ENCODE results near the gene ENG.
A peak's percentile ranks its signal among the peaks of the same experiment; 100 is the strongest.
"Not testable (repeated sequence)": the region's sequence is repeated elsewhere in the genome, so short reads cannot be mapped to it uniquely, and the experiment has no call there.

ENG gene

GRCh38 chr9:127790094-127790855, 64.2 kb downstream of the ENG start:
- no peak for DNase-seq

GRCh38 chr9:127789179-127789578, 65.3 kb downstream of the ENG start:
- no peak for DNase-seq

GRCh38 chr9:127788337-127789011, 66.0 kb downstream of the ENG start:
- peak; percentile 32 to 49 for DNase-seq

- no peak for DNase-seq
Measured at GRCh38 chr9:127786773-127787104, 67.7 kb downstream of the ENG start.

GRCh38 chr9:127785933-127786772, 68.3 kb downstream of the ENG start, which contains the start of gene CDK9:
CDK9 (plus strand) TSS chr9:127786034; CDS start chr9:127786149, 115 bp downstream.
- peak; percentile 91 to 92 for DNase-seq

GRCh38 chr9:127785023-127785932, 69.2 kb downstream of the ENG start:
- peak; percentile 87 for DNase-seq

- DNase-seq, result peak; percentile 50 to 60
Measured at GRCh38 chr9:127783111-127784008, 71.1 kb downstream of the ENG start.

GRCh38 chr9:127781806-127782205, 72.7 kb downstream of the ENG start:
- DNase-seq, result no peak

- DNase-seq, result not testable (repeated sequence)
Measured at GRCh38 chr9:127780909-127781308, 73.5 kb downstream of the ENG start.

- no peak for DNase-seq
Measured at GRCh38 chr9:127780126-127780885, 74.2 kb downstream of the ENG start.

GRCh38 chr9:127779136-127779981, 75.1 kb downstream of the ENG start:
- DNase-seq, result peak; percentile 63 to 69

GRCh38 chr9:127778280-127779135, 76.0 kb downstream of the ENG start, which contains the start of gene SH2D3C:
SH2D3C (minus strand) TSS chr9:127778666; CDS start chr9:127778627, 39 bp downstream.
- peak; percentile 42 to 44 for DNase-seq

GRCh38 chr9:127777368-127777980, 77.0 kb downstream of the ENG start:
- peak in 1 of 2 donors; percentile 12 for DNase-seq

GRCh38 chr9:127776924-127777289, 77.6 kb downstream of the ENG start:
- no peak for DNase-seq

GRCh38 chr9:127776195-127776923, 78.1 kb downstream of the ENG start:
- peak; percentile 77 to 82 for DNase-seq

- DNase-seq, result no peak
Measured at GRCh38 chr9:127773981-127774380, 80.5 kb downstream of the ENG start.

- no peak for DNase-seq
Measured at GRCh38 chr9:127773272-127773671, 81.2 kb downstream of the ENG start.

Measured in activated CD4-positive, alpha-beta T cell treated with anti-CD3 and anti-CD28 coated beads for 4 hours (primary cell).